ENCODE data around the gene CHMP4A. TPM values are rescaled to one million over a fixed set of nuclear protein-coding genes. Genes with fewer than 3 reads are reported as not detected.

The CHMP4A gene
- polyA plus RNA-seq, 1 donor (not counting 4 experiments of a cell fraction or from before 2014, with no cell fraction given), result 54.5 TPM

GRCh38 chr14:24160499-24160849 lies 52.8 kb downstream of the CHMP4A start:
- TF ChIP-seq CTCF (optimal IDR thresholded peaks at IDR 0.05 in 1 of 3, IDR thresholded peaks at IDR 0.05 in 1 of 3, conservative IDR thresholded peaks at IDR 0.05 in 1 of 3; ENCODE audit: extremely low read depth in 1 of 3, insufficient read depth in 2 of 3, low read length in 3 of 3), result no peak
- no peak for TF ChIP-seq EZH2 (IDR thresholded peaks at IDR 0.05; ENCODE audit: low read length)
- peaks cover 32% of the 10 kb centered on the region for H3K79me2 ChIP-seq (ENCODE audit: control insufficient read depth, insufficient read depth, low read length)
- peaks cover 51 to 60% of the 10 kb centered on the region in 2 experiments for H3K36me3 ChIP-seq (ENCODE audit: control insufficient read depth in 2 of 2, extremely low read depth in 1 of 2, insufficient read depth in 2 of 2, low read length in 2 of 2)
- H3K27ac ChIP-seq (ENCODE audit: control insufficient read depth, insufficient read depth, low read length), result peak overlapping the region; percentile 99
- dilution Hi-C loops (cut with MboI; ENCODE audit: extremely low pct_ligation_motif_present, low sequenced_read_pairs), result no loop called here
- no peak overlapping the region for H3K4me2 ChIP-seq (ENCODE audit: control insufficient read depth, extremely low read depth, insufficient read depth, low read depth, low read length)
- H4K20me1 ChIP-seq (ENCODE audit: control insufficient read depth, extremely low read depth, insufficient read depth, low read length), result no peaks in the 10 kb centered on the region
- no peaks in the 10 kb centered on the region for H3K9me1 ChIP-seq (ENCODE audit: control insufficient read depth, extremely low read depth, insufficient read depth, low read length)
- no peak for FAIRE-seq
- H2AFZ ChIP-seq (ENCODE audit: control insufficient read depth, low read length), result no peak overlapping the region
- no peak for DNase-seq (ENCODE audit: low read depth, low spot score)
- no peak overlapping the region for H3K4me3 ChIP-seq (ENCODE audit: control insufficient read depth in 2 of 3, extremely low read depth in 1 of 3, insufficient read depth in 2 of 3, low read depth in 1 of 3, low read length in 3 of 3)
- no peaks in the 10 kb centered on the region for H3K9me3 ChIP-seq (ENCODE audit: control insufficient read depth, low read depth, low read length)
- no peaks in the 10 kb centered on the region for H3K27me3 ChIP-seq (ENCODE audit: control insufficient read depth, extremely low read depth, insufficient read depth, low read length)
- peak overlapping the region; percentile 100 for H3K9ac ChIP-seq (ENCODE audit: control insufficient read depth, extremely low read depth, insufficient read depth, low read length)
- H3K4me1 ChIP-seq (ENCODE audit: control insufficient read depth, extremely low read depth, insufficient read depth, low read length), result peaks cover 29% of the 10 kb centered on the region

- peaks cover 29% of the 10 kb centered on the region for H3K4me1 ChIP-seq (ENCODE audit: control insufficient read depth, extremely low read depth, insufficient read depth, low read length)
- H3K27me3 ChIP-seq (ENCODE audit: control insufficient read depth, extremely low read depth, insufficient read depth, low read length), result no peaks in the 10 kb centered on the region
- dilution Hi-C loops (cut with MboI; ENCODE audit: extremely low pct_ligation_motif_present, low sequenced_read_pairs), result no loop called here
- FAIRE-seq (no peak), DNase-seq (ENCODE audit: low read depth, low spot score) (no peak)
- H3K4me3 ChIP-seq (ENCODE audit: control insufficient read depth in 2 of 3, extremely low read depth in 1 of 3, insufficient read depth in 2 of 3, low read depth in 1 of 3, low read length in 3 of 3), result no peak overlapping the region
- H3K4me2 ChIP-seq (ENCODE audit: control insufficient read depth, extremely low read depth, insufficient read depth, low read depth, low read length), result no peak overlapping the region
- peaks cover 52 to 60% of the 10 kb centered on the region in 2 experiments for H3K36me3 ChIP-seq (ENCODE audit: control insufficient read depth in 2 of 2, extremely low read depth in 1 of 2, insufficient read depth in 2 of 2, low read length in 2 of 2)
- no peak for TF ChIP-seq CTCF (optimal IDR thresholded peaks at IDR 0.05 in 1 of 3, IDR thresholded peaks at IDR 0.05 in 1 of 3, conservative IDR thresholded peaks at IDR 0.05 in 1 of 3; ENCODE audit: extremely low read depth in 1 of 3, insufficient read depth in 2 of 3, low read length in 3 of 3)
- no peak for TF ChIP-seq EZH2 (IDR thresholded peaks at IDR 0.05; ENCODE audit: low read length)
- H2AFZ ChIP-seq (ENCODE audit: control insufficient read depth, low read length), result no peak overlapping the region
- no peak overlapping the region for H3K27ac ChIP-seq (ENCODE audit: control insufficient read depth, insufficient read depth, low read length)
- H3K9me3 ChIP-seq (ENCODE audit: control insufficient read depth, low read depth, low read length), result no peaks in the 10 kb centered on the region
- no peaks in the 10 kb centered on the region for H4K20me1 ChIP-seq (ENCODE audit: control insufficient read depth, extremely low read depth, insufficient read depth, low read length)
- no peaks in the 10 kb centered on the region for H3K9me1 ChIP-seq (ENCODE audit: control insufficient read depth, extremely low read depth, insufficient read depth, low read length)
- H3K9ac ChIP-seq (ENCODE audit: control insufficient read depth, extremely low read depth, insufficient read depth, low read length), result no peak overlapping the region
- H3K79me2 ChIP-seq (ENCODE audit: control insufficient read depth, insufficient read depth, low read length), result peaks cover 32% of the 10 kb centered on the region
Measured at GRCh38 chr14:24159777-24160498, 53.4 kb downstream of the CHMP4A start.

Small RNA genes lying within 50 kb of the gene (small RNA-seq; reads per million reads assigned to genes)
- 0 reads per million in 3 experiments for gene AL136295.4 (ENCODE audit: insufficient read length in 3 of 3, low read depth in 3 of 3, low replicate concordance in 1 of 3)
- gene CHMP4A (ENCODE audit: insufficient read length in 3 of 3, low read depth in 3 of 3, low replicate concordance in 1 of 3), result 0 reads per million in 3 experiments
- 0 to 0.25 (median 0) reads per million in 3 experiments for gene IPO4 (ENCODE audit: insufficient read length in 3 of 3, low read depth in 3 of 3, low replicate concordance in 1 of 3)
- 0 reads per million in 3 experiments for gene IRF9 (ENCODE audit: insufficient read length in 3 of 3, low read depth in 3 of 3, low replicate concordance in 1 of 3)
- 0 reads per million in 3 experiments for gene MDP1 (ENCODE audit: insufficient read length in 3 of 3, low read depth in 3 of 3, low replicate concordance in 1 of 3)

Other genes with a start within 250 kb of the CHMP4A start
- gene DHRS4L2, start 224.6 kb downstream of the CHMP4A start, polyA plus RNA-seq, result 16.3 to 22.8 TPM (median 18.1 TPM) in 3 replicates
- gene CARMIL3, start 161.5 kb downstream of the CHMP4A start, polyA plus RNA-seq, result 0.02 to 0.76 TPM (median 0.12 TPM) in 3 replicates
- not detected in 3 replicates for gene CPNE6, start 141.9 kb downstream of the CHMP4A start, polyA plus RNA-seq
- gene PCK2, start 119.2 kb downstream of the CHMP4A start, polyA plus RNA-seq, result 16.6 to 22.9 TPM (median 19.1 TPM) in 3 replicates
- 23.5 to 34.4 TPM (median 25.9 TPM) in 3 replicates for gene DCAF11, start 98.7 kb downstream of the CHMP4A start, polyA plus RNA-seq
- 0.29 to 0.72 TPM (median 0.39 TPM) in 3 replicates for gene NRL, start 98.5 kb downstream of the CHMP4A start, polyA plus RNA-seq
- gene FITM1, start 82.8 kb downstream of the CHMP4A start, polyA plus RNA-seq, result 0.13 TPM in 1 of 3 replicates, not detected in the others
- 46.7 to 176 TPM (median 75.1 TPM) in 3 replicates for gene PSME1, start 77.3 kb downstream of the CHMP4A start, polyA plus RNA-seq
- 9.5 to 14.2 TPM (median 11.0 TPM) in 3 replicates for gene EMC9, start 71.9 kb downstream of the CHMP4A start, polyA plus RNA-seq
- 156 to 161 TPM (median 158 TPM) in 3 replicates for gene PSME2, start 66.9 kb downstream of the CHMP4A start, polyA plus RNA-seq
- gene RNF31, start 66.0 kb downstream of the CHMP4A start, polyA plus RNA-seq, result 17.4 to 23.0 TPM (median 19.8 TPM) in 3 replicates
- gene IRF9, start 52.2 kb downstream of the CHMP4A start, polyA plus RNA-seq, result 117 to 126 TPM (median 117 TPM) in 3 replicates
- 6.0 to 9.2 TPM (median 6.3 TPM) in 3 replicates for gene REC8, start 41.4 kb downstream of the CHMP4A start, polyA plus RNA-seq
- gene IPO4, start 24.7 kb downstream of the CHMP4A start, polyA plus RNA-seq, result 10.0 to 32.3 TPM (median 18.6 TPM) in 3 replicates
- gene TM9SF1, start 18.0 kb downstream of the CHMP4A start, polyA plus RNA-seq, result 19.2 to 56.6 TPM (median 38.2 TPM) in 3 replicates
- 0.09 TPM in 1 of 3 replicates, not detected in the others for gene TSSK4, start 7.8 kb downstream of the CHMP4A start, polyA plus RNA-seq
- 7.0 to 7.5 TPM (median 7.3 TPM) in 3 replicates for gene MDP1, start 2.6 kb upstream of the CHMP4A start, polyA plus RNA-seq
- 458 to 509 TPM (median 499 TPM) in 3 replicates for gene NEDD8, start 18.9 kb upstream of the CHMP4A start, polyA plus RNA-seq
- 84.1 to 90.0 TPM (median 84.6 TPM) in 3 replicates for gene GMPR2, start 19.4 kb upstream of the CHMP4A start, polyA plus RNA-seq
- 43.5 to 107 TPM (median 54.3 TPM) in 3 replicates for gene TINF2, start 29.1 kb upstream of the CHMP4A start, polyA plus RNA-seq
- 13.5 to 77.5 TPM (median 16.1 TPM) in 3 replicates for gene TGM1, start 49.7 kb upstream of the CHMP4A start, polyA plus RNA-seq
- 29.0 to 47.2 TPM (median 40.9 TPM) in 3 replicates for gene RABGGTA, start 58.1 kb upstream of the CHMP4A start, polyA plus RNA-seq
- 65.1 to 130 TPM (median 75.0 TPM) in 3 replicates for gene DHRS1, start 86.3 kb upstream of the CHMP4A start, polyA plus RNA-seq
- gene NOP9, start 86.4 kb upstream of the CHMP4A start, polyA plus RNA-seq, result 16.5 to 25.3 TPM (median 19.9 TPM) in 3 replicates
- gene CIDEB, start 94.5 kb upstream of the CHMP4A start, polyA plus RNA-seq, result 2.4 to 3.7 TPM (median 2.6 TPM) in 3 replicates
- 5.4 to 13.4 TPM (median 7.9 TPM) in 3 replicates for gene LTB4R2, start 96.7 kb upstream of the CHMP4A start, polyA plus RNA-seq
- 8.6 to 20.4 TPM (median 14.6 TPM) in 3 replicates for gene LTB4R, start 98.0 kb upstream of the CHMP4A start, polyA plus RNA-seq
- gene ADCY4, start 121.6 kb upstream of the CHMP4A start, polyA plus RNA-seq, result 0.21 to 0.44 TPM (median 0.23 TPM) in 3 replicates
- 7.3 to 10.7 TPM (median 8.0 TPM) in 3 replicates for gene RIPK3, start 126.5 kb upstream of the CHMP4A start, polyA plus RNA-seq
- gene NFATC4, start 154.7 kb upstream of the CHMP4A start, polyA plus RNA-seq, result 0.69 to 2.2 TPM (median 0.92 TPM) in 3 replicates
- gene NYNRIN, start 185.5 kb upstream of the CHMP4A start, polyA plus RNA-seq, result 4.9 to 9.0 TPM (median 6.5 TPM) in 3 replicates
- gene CBLN3, start 216.2 kb upstream of the CHMP4A start, polyA plus RNA-seq, result 1.1 to 1.8 TPM (median 1.6 TPM) in 3 replicates
- gene KHNYN, start 216.5 kb upstream of the CHMP4A start, polyA plus RNA-seq, result 20.4 to 26.0 TPM (median 25.6 TPM) in 3 replicates
- 25.3 to 31.1 TPM (median 27.4 TPM) in 3 replicates for gene SDR39U1, start 229.3 kb upstream of the CHMP4A start, polyA plus RNA-seq

Measured in keratinocyte (primary cell).